Measurements from ENCODE around the gene JPT1. TPM values are rescaled to one million over a fixed set of nuclear protein-coding genes. Genes with fewer than 3 reads are reported as not detected.

JPT1 gene
- polyA plus RNA-seq, 1 experiment: 89.8 TPM

DNA sequence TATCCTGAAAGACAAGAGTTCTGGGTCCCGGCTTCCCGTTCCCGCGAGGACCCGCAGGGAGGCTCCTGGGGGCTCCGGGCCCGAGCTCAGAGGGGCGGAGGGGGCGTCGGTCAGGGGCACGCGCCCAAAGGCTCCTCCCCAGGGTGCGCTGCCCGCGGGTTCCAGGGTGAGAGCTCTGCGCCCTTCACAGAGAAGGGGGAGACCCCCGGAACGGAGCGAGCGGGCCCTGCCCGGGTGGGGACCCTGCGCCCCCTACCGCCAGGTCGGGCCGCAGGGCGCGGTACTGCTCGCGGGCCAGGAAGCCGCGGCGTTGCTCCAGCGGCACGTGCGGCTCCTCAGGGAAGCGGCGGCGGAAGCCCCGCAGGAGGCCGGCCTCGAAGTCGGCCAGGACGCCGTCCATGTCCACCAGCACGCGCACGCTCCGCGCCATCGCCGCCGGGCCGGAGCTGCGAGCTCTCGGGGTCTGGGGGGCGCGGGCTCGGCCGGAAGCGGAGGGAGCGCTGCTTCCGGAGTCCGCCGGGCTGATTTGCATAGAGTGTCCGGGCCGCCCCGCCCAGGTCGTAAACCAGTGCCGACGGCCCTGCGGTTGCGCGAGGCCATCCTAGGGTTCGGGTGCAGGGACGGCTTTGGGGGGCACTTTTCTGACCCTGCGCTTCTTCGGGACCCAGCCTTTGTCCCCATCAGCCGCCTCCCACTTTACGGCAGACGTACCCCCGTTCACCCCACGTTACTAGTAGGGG is 22.9 kb downstream of the JPT1 start, which contains the start of gene NT5C:
Gene NT5C, minus strand, starts transcription at position 465 of the 740 bp plus-strand sequence. Its CDS starts 35 bp downstream, at position 430.
- ChIA-PET CTCF (interaction anchor here (0.6 to 5.2 kb wide), 22 partner anchors 8 to 174 kb away, joined by 3 to 67 read pairs (median 4); partner anchors contain the start of gene JPT1), POLR2A (interaction anchor here (0.6 to 2.2 kb wide), 8 partner anchors 14 to 119 kb away, joined by 3 to 12 read pairs (median 4); partner anchors contain the start of genes ARMC7, JPT1 and MRPL58)
- Histone ChIP-seq H3K27me3 (ENCODE audit: control insufficient read depth, insufficient read depth, low read length) (no peaks in the 10 kb centered on the region), H3K9me3 (ENCODE audit: control insufficient read depth, insufficient read depth, low read length) (no peaks in the 10 kb centered on the region; the same call in 1 of the 2 replicates), H3K27ac (ENCODE audit: low read depth, low read length) (peak within 1 kb of the TSS; percentile 87), H3K4me3 (ENCODE audit: low read depth, low read length) (peak within 1 kb of the TSS; percentile 75)
- peak; percentile 33 for DNase-seq (ENCODE audit: low read depth, low spot score)
- TF ChIP-seq CTCF (IDR thresholded peaks at IDR 0.05; ENCODE audit: low read depth, low read length): peak; percentile 62

DNA sequence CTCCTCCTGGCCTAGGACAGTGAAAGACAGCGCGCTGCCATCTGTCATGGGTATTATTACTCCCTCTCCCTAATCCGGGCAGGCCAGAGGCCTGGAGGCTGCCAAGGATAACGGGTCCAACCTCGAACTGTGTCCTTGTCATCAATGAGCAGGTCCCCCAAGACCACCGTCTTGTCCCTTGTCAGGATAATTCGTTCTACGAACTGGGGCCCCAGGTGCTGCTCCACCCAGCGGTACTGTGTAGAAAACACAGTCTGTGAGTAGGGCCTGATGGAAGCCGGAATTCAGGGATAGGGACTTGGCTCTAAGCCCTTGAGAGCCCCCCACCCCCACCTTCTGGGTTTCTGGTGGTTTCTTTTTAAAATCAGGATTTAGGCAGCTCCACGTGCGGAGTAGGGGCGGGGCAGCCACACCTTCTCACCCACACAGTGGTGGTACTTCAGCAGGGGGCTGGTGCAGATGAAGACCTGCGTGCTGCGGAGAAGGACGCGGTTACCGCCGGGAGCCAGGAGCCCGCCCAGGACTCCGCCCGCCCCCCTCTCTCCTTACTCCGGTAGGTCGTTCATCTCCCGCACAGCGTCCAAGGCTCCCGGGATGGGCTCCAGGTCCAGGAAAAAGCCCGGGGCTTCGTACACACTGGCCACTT is 23.6 kb downstream of the JPT1 start:
- Histone ChIP-seq H3K27me3 (ENCODE audit: control insufficient read depth, insufficient read depth, low read length) (no peaks in the 10 kb centered on the region), H3K27ac (ENCODE audit: low read depth, low read length) (peak overlapping the region; percentile 78), H3K4me3 (ENCODE audit: low read depth, low read length) (peak overlapping the region; percentile 75), H3K9me3 (ENCODE audit: control insufficient read depth, insufficient read depth, low read length) (no peaks in the 10 kb centered on the region; the same call in 1 of the 2 replicates)
- DNase-seq (ENCODE audit: low read depth, low spot score): no peak
- POLR2A ChIA-PET: interaction anchor here (0.6 to 2.2 kb wide), 7 partner anchors 15 to 118 kb away, joined by 3 to 12 read pairs (median 5); partner anchors contain the start of genes JPT1 and MRPL58
- CTCF ChIA-PET: interaction anchor here (0.5 to 5.2 kb wide), 20 partner anchors 8 to 173 kb away, joined by 3 to 67 read pairs (median 4); no protein-coding TSS in a partner anchor
- TF ChIP-seq CTCF (IDR thresholded peaks at IDR 0.05; ENCODE audit: low read depth, low read length): peak; percentile 67

- ChIA-PET CTCF (interaction anchor here (0.5 to 5.2 kb wide), 13 partner anchors 9 to 151 kb away, joined by 3 to 67 read pairs (median 5); no protein-coding TSS in a partner anchor), POLR2A (interaction anchor here (0.6 to 2.2 kb wide), 3 partner anchors 16 to 118 kb away, joined by 4 to 12 read pairs (median 7); partner anchors contain the start of gene MRPL58)
- H3K9me3 ChIP-seq (ENCODE audit: control insufficient read depth, insufficient read depth, low read length): no peaks in the 10 kb centered on the region; the same call in 1 of the 2 replicates
- no peak for DNase-seq (ENCODE audit: low read depth, low spot score)
- TF ChIP-seq CTCF (IDR thresholded peaks at IDR 0.05; ENCODE audit: low read depth, low read length): no peak
- no peaks in the 10 kb centered on the region for H3K27me3 ChIP-seq (ENCODE audit: control insufficient read depth, insufficient read depth, low read length)
- H3K27ac ChIP-seq (ENCODE audit: low read depth, low read length): no peak overlapping the region
- H3K4me3 ChIP-seq (ENCODE audit: low read depth, low read length): peak overlapping the region; percentile 75
These were observed 24.2 kb downstream of the JPT1 start for GRCh38 chr17:75130059-75130631.

GRCh38 chr17:75129576-75129975 is 24.7 kb downstream of the JPT1 start:
- Histone ChIP-seq H3K27me3 (ENCODE audit: control insufficient read depth, insufficient read depth, low read length) (no peaks in the 10 kb centered on the region), H3K9me3 (ENCODE audit: control insufficient read depth, insufficient read depth, low read length) (no peaks in the 10 kb centered on the region; the same call in 1 of the 2 replicates), H3K27ac (ENCODE audit: low read depth, low read length) (no peak overlapping the region), H3K4me3 (ENCODE audit: low read depth, low read length) (no peak overlapping the region)
- no peak for TF ChIP-seq CTCF (IDR thresholded peaks at IDR 0.05; ENCODE audit: low read depth, low read length)
- ChIA-PET CTCF (interaction anchor here (0.6 to 5.2 kb wide), 3 partner anchors 9 to 151 kb away, joined by 4 to 67 read pairs (median 23); no protein-coding TSS in a partner anchor), POLR2A (no interaction called here)
- DNase-seq (ENCODE audit: low read depth, low spot score): no peak
